GM23248 (cell line): Measurements from ENCODE around the gene YKT6. TPM values are rescaled to one million over a fixed set of nuclear protein-coding genes. Genes with fewer than 3 reads are reported as not detected.

ENCODE experiments used
- DNase-seq: peaks from one replicate; pipeline ENCODE4 v3.0.0-alpha.2; 2015
- H2AFZ ChIP-seq: fragments of 200-600 bp; sonication (generic); 2 replicates; pipeline ENCODE4 v1.6.1; 2016; ENCODE audit warnings: antibody characterized with exemption
- H3F3A ChIP-seq: fragments of 200-600 bp; sonication (generic); 2 replicates; pipeline ENCODE4 v1.6.1; 2016; ENCODE audit warnings: mild to moderate bottlenecking, antibody characterized with exemption, mixed run types; ENCODE audit not compliant: insufficient read depth
- H3K27ac ChIP-seq: fragments of 200-600 bp; sonication (generic); 2 replicates; pipeline ENCODE4 v1.5.1; 2016; ENCODE audit warnings: mild to moderate bottlenecking
- H3K27me3 ChIP-seq: fragments of 200-600 bp; sonication (generic); replicated peaks from 2 replicates; pipeline ENCODE4 v1.6.1; 2016; ENCODE audit warnings: mild to moderate bottlenecking; ENCODE audit not compliant: insufficient read depth
- H3K36me3 ChIP-seq: fragments of 200-600 bp; sonication (generic); 2 replicates; pipeline ENCODE4 v1.6.1; 2016; ENCODE audit warnings: low read depth, mild to moderate bottlenecking
- H3K4me1 ChIP-seq: fragments of 200-600 bp; sonication (generic); 2 replicates; pipeline ENCODE4 v1.6.1; 2016; ENCODE audit warnings: mild to moderate bottlenecking; ENCODE audit not compliant: insufficient read depth
- H3K4me2 ChIP-seq: fragments of 200-600 bp; sonication (generic); one replicate; pipeline ENCODE4 v1.6.1; 2016; ENCODE audit warnings: mild to moderate bottlenecking; ENCODE audit not compliant: unreplicated experiment
- H3K4me3 ChIP-seq: fragments of 200-600 bp; sonication (generic); 2 replicates; pipeline ENCODE4 v1.5.1; 2016; ENCODE audit warnings: mild to moderate bottlenecking
- H3K79me2 ChIP-seq: fragments of 200-600 bp; sonication (generic); 2 replicates; pipeline ENCODE4 v1.6.1; 2016; ENCODE audit warnings: mild to moderate bottlenecking; ENCODE audit not compliant: insufficient read depth
- H3K9ac ChIP-seq: fragments of 200-600 bp; sonication (generic); 2 replicates; pipeline ENCODE4 v1.6.1; 2016; ENCODE audit warnings: mild to moderate bottlenecking
- H3K9me2 ChIP-seq: fragments of 200-600 bp; sonication (generic); 2 replicates; pipeline ENCODE4 v1.6.1; 2016; ENCODE audit warnings: mixed run types, mild to moderate bottlenecking, moderate library complexity; ENCODE audit not compliant: insufficient read depth
- H3K9me3 ChIP-seq: fragments of 200-600 bp; sonication (generic); one replicate; pipeline ENCODE4 v1.6.1; 2017; ENCODE audit warnings: low read depth
- H4K20me1 ChIP-seq: fragments of 200-600 bp; sonication (generic); 2 replicates; pipeline ENCODE4 v1.6.0; 2016; ENCODE audit not compliant: insufficient read depth
- EZH2 ChIP-seq: fragments of 200-600 bp; sonication (generic); IDR thresholded peaks from 2 replicates; pipeline ENCODE4 v1.6.1; 2018; ENCODE audit warnings: antibody characterized with exemption, mild to moderate bottlenecking; ENCODE audit not compliant: insufficient read depth, poor library complexity, severe bottlenecking
- EZH2phosphoT487 ChIP-seq: fragments of 200-600 bp; sonication (generic); IDR thresholded peaks from 2 replicates; pipeline ENCODE4 v1.6.1; 2018; ENCODE audit warnings: antibody characterized with exemption, moderate library complexity, mild to moderate bottlenecking, low read depth; ENCODE audit not compliant: insufficient read depth
- WGBS, 2 experiments: methylation state at CpG; one replicate each; pipeline ENCODE4 v1.1.6; 2015 to 2017; ENCODE audit warnings: low lambda C conversion rate in 2 of 2, low coverage in 1 of 2; ENCODE audit errors: missing lambda C conversion rate in 2 of 2; 5-methylcytosine and 5-hydroxymethylcytosine counted together
- in situ Hi-C: fragments of 300-500 bp; cut with MboI; formaldehyde crosslinking; loops from 2 replicates; pipeline ENCODE4 v1.15.0; 2020
- polyA plus RNA-seq: library from polyadenylated mRNA; unstranded; fragments of >200 nt; fragmentation: Nextera tagmentation; extraction: Ambion mirVana; gene quantifications from 2 replicates; pipeline ENCODE4 v1.2.1, GENCODE V29; 2016
- total RNA-seq: library from RNA; depleted of rRNA; stranded (reverse); fragments of >200 nt; shearing (Covaris generic); gene quantifications from 2 replicates; pipeline ENCODE4 v1.2.3, GENCODE V29; 2014

Gene YKT6
- total and polyA plus RNA-seq, 2 experiments from 2014 or later = 108 to 148 TPM

GRCh38 chr7:44222776-44223261 is 22.0 kb downstream of the YKT6 start:
- Histone ChIP-seq H3K79me2 (no peaks in the 10 kb centered on the region), H3K4me1 (no peaks in the 10 kb centered on the region), H3K27ac (no peak overlapping the region), H2AFZ (no peak overlapping the region), H3K4me2 (no peak overlapping the region), H3K36me3 (no peaks in the 10 kb centered on the region), H3K9me3 (no peaks in the 10 kb centered on the region), H4K20me1 (no peaks in the 10 kb centered on the region), H3F3A (no peaks in the 10 kb centered on the region), H3K27me3 (peaks cover 8% of the 10 kb centered on the region; the same call in 1 of the 2 replicates), H3K9me2 (no peaks in the 10 kb centered on the region), H3K9ac (no peak overlapping the region), H3K4me3 (no peak overlapping the region)
- WGBS, 2 experiments = 60 to 69% methylated on average over 11 of the region's 11 CpGs
- TF ChIP-seq EZH2phosphoT487 (no peak), EZH2 (no peak)
- in situ Hi-C loops = no loop called here
- no peak for DNase-seq

DNA sequence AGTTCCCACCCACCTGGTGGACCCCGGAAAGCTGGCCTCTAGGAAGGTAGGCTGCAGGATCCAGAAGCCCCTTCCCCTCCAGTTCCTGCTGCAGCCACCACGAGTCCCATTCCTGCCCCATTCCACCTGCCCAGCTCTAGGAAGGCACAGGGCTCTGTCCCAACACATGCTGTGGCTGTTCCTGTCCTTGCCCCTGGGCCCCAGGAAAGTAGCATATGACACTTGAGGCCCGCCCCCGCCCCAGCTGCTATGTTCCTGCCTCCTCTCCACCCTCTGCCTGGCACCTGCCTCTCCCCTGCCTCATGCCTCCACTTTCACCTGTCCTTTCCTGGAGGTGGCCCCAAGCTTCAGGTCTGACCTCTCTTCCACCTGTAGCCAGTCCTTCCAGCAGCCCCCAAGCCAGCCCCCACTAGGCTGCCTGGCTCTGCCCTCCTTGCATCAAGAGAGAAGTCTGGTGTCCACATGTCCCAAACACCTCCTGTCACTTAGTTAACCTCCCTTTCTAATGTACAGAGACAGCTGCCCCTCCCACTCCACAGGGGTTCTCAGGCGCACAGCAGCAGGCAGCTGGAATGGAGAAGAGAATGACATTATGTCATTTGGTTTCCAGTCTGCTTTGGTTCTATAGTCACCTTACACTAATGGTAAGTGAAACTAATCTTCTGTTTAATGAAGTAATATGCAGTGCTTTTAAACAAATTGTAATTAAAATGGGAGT is 22.7 kb downstream of the YKT6 start:
- no peak for TF ChIP-seq EZH2
- TF ChIP-seq EZH2phosphoT487 = no peak
- Histone ChIP-seq H3K4me1 (no peaks in the 10 kb centered on the region), H4K20me1 (no peaks in the 10 kb centered on the region), H2AFZ (no peak overlapping the region), H3K4me2 (no peak overlapping the region), H3K9me2 (no peaks in the 10 kb centered on the region), H3K4me3 (no peak overlapping the region), H3F3A (no peaks in the 10 kb centered on the region), H3K9ac (no peak overlapping the region), H3K9me3 (no peaks in the 10 kb centered on the region), H3K79me2 (no peaks in the 10 kb centered on the region), H3K27me3 (peaks cover 8% of the 10 kb centered on the region; the same call in 1 of the 2 replicates), H3K36me3 (no peaks in the 10 kb centered on the region), H3K27ac (no peak overlapping the region)
- no peak for DNase-seq
- 29 to 31% methylated on average over 5 of the region's 5 CpGs for WGBS, 2 experiments
- in situ Hi-C loops = no loop called here

GRCh38 chr7:44224080-44224973 is 23.5 kb downstream of the YKT6 start:
- Histone ChIP-seq H3K9me3 (no peaks in the 10 kb centered on the region), H3K9me2 (no peaks in the 10 kb centered on the region), H4K20me1 (no peaks in the 10 kb centered on the region), H3K27me3 (peaks cover 8% of the 10 kb centered on the region; the same call in 1 of the 2 replicates), H3K4me3 (no peak overlapping the region), H3K4me2 (no peak overlapping the region), H3K79me2 (no peaks in the 10 kb centered on the region), H3F3A (no peaks in the 10 kb centered on the region), H2AFZ (no peak overlapping the region), H3K4me1 (no peaks in the 10 kb centered on the region), H3K36me3 (no peaks in the 10 kb centered on the region), H3K9ac (no peak overlapping the region), H3K27ac (no peak overlapping the region)
- 50 to 53% methylated on average over 17 to 18 of the region's 18 CpGs for WGBS, 2 experiments
- in situ Hi-C loops = no loop called here
- TF ChIP-seq EZH2 (no peak), EZH2phosphoT487 (no peak)
- no peak for DNase-seq

DNA sequence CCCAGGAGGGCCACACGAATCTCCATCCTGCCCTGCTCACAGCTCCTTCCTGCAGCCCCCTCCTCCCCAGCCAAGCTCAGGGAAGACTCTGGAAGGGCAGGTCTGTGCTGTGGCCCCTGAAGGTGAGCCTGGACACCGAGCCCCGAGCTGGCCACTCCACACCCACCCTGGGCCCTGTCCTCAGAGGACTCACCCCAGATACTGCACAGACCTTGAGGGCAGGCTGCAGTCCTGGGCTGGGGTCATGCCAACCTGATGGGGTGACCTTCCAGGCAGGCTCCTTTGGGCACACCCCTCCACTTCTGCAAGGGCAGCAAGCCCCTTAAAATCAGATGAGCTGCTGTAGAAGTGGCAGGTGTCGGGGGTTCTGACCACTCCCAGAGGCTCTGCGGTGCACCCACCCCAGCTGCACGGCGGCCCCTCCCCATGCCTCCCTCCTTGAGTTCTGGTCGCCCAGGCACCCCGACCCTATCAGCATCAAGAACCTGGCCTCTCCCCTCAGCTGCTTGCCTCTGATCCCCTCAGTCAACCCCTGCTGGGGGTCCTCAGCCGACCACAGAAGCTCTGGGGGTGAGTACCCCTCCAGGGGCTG is 24.3 kb downstream of the YKT6 start:
- WGBS, 2 experiments = 36 to 54% methylated on average over 6 to 10 of the region's 10 CpGs
- no peak for DNase-seq
- no peaks in the 10 kb centered on the region for H3K9me3 ChIP-seq

More for the DNA sequence above, 24.3 kb downstream of the YKT6 start:
- no peak for TF ChIP-seq EZH2phosphoT487
- TF ChIP-seq EZH2 = no peak
- Histone ChIP-seq H3K4me3 (no peak overlapping the region), H3K36me3 (no peaks in the 10 kb centered on the region), H2AFZ (no peak overlapping the region), H3K79me2 (no peaks in the 10 kb centered on the region), H3K4me1 (no peaks in the 10 kb centered on the region), H3K4me2 (no peak overlapping the region), H3K27me3 (peaks cover 8% of the 10 kb centered on the region; the same call in 1 of the 2 replicates), H3F3A (no peaks in the 10 kb centered on the region), H4K20me1 (no peaks in the 10 kb centered on the region), H3K9ac (no peak overlapping the region), H3K27ac (no peak overlapping the region), H3K9me2 (no peaks in the 10 kb centered on the region)
- in situ Hi-C loops = no loop called here
